Fibroblast of mammary gland (primary cell): ENCODE results near the gene COL27A1.

Experiments used
- DNase-seq: peaks from one replicate; pipeline ENCODE4 v3.0.0-alpha.2; 2010; ENCODE audit warnings: low read depth
- H3K4me3 ChIP-seq: 2 replicates; pipeline ENCODE4 v1.5.1; 2011; ENCODE audit warnings: low read depth, mild to moderate bottlenecking, low read length, moderate library complexity; ENCODE audit not compliant: control insufficient read depth
- TF ChIP-seq, protein P1 (sequence below): conservative IDR thresholded peaks from 2 replicates; pipeline ENCODE4 v1.5.1; 2011; ENCODE audit warnings: low read depth, low read length, inconsistent platforms; ENCODE audit not compliant: control insufficient read depth, insufficient read depth

The COL27A1 gene

DNA sequence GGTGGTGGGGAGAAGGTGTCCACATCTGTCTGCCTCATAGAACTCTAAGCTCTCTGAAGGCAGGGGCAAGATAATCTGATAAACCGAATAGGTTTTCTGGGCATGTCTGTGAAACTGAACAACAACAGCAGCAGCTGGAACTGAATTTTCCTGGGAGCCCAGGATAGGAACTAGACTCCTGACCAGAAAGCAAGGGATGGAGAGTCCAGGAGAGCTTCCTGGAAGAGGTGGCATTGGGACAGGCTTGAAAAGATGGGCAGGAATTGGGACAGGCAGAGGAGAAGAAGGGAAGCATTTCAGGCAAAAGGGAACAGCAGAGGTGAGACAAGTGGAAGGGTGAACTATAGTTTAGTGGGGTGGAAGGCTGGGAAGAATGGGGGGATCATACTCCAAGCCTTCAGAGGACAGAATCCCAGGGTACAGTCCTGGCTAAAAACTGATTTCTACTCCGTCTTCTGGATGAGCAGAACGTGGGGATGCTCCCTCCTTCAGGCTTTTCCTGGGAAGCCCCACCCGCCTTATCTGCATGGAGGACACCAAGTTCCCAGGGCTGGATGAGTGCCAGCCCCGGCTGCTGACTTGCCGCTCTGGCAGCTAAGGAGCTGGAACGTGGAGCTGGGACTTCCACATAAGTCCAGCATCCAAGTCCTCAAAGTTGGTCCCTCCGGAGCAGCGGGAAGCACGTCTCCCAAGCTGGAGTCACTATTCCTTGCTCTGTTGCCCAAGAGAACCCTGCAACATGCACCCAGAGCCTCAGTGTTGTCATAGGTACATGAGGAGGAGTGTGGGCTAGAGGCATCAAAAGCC, 42.4 kb upstream of the COL27A1 start:
- DNase-seq, result peak; percentile 80
- H3K4me3 ChIP-seq, result no peak overlapping the region
- TF ChIP-seq, protein P1, sequence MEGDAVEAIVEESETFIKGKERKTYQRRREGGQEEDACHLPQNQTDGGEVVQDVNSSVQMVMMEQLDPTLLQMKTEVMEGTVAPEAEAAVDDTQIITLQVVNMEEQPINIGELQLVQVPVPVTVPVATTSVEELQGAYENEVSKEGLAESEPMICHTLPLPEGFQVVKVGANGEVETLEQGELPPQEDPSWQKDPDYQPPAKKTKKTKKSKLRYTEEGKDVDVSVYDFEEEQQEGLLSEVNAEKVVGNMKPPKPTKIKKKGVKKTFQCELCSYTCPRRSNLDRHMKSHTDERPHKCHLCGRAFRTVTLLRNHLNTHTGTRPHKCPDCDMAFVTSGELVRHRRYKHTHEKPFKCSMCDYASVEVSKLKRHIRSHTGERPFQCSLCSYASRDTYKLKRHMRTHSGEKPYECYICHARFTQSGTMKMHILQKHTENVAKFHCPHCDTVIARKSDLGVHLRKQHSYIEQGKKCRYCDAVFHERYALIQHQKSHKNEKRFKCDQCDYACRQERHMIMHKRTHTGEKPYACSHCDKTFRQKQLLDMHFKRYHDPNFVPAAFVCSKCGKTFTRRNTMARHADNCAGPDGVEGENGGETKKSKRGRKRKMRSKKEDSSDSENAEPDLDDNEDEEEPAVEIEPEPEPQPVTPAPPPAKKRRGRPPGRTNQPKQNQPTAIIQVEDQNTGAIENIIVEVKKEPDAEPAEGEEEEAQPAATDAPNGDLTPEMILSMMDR, result no peak

DNA sequence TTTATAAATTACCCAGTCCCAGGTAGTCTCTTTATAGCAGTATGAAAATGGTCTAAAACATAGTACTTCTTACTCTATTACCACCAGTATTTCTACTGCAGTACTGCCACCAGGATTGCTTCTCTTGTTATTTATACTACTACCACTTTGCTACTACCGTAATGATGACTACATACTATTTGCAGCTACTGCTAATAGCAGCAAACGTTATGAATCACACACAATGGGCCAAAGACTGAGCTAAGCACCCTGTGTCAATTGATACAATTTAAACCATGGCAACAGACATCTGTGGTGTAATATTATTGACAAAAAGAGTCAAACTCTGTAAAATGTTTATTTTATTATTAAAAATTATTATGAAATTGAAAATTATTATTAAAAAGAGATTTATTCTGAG, 41.0 kb upstream of the COL27A1 start:
- peak; percentile 67 for DNase-seq
- H3K4me3 ChIP-seq, result no peak overlapping the region
- TF ChIP-seq, protein P1, result no peak

GRCh38 chr9:114115654-114116125, 39.6 kb upstream of the COL27A1 start:
- TF ChIP-seq, protein P1, result no peak
- H3K4me3 ChIP-seq, result no peak overlapping the region
- DNase-seq, result no peak

GRCh38 chr9:114116126-114116747, 39.1 kb upstream of the COL27A1 start:
- no peak for DNase-seq
- TF ChIP-seq, protein P1, result no peak
- no peak overlapping the region for H3K4me3 ChIP-seq

DNA sequence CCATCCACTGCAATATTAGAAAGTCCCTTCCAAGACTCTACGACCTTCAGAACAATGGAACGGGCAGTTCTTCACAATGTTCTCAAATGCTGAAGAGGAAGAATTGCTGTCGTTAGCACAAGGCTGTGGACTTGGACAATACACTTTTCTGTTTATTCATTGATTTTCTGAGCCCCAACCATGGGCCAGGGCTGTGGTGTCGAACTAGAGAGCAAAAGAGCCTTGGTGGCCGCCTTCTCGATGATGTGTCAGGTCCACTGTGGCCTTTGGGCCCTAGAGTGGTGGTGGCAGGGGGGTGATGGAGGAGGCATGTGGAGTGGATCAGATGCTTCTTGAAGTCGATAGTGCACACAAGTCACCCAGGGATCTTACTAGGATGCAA, 37.7 kb upstream of the COL27A1 start:
- TF ChIP-seq, protein P1, result no peak
- DNase-seq, result no peak
- H3K4me3 ChIP-seq, result no peak overlapping the region

DNA sequence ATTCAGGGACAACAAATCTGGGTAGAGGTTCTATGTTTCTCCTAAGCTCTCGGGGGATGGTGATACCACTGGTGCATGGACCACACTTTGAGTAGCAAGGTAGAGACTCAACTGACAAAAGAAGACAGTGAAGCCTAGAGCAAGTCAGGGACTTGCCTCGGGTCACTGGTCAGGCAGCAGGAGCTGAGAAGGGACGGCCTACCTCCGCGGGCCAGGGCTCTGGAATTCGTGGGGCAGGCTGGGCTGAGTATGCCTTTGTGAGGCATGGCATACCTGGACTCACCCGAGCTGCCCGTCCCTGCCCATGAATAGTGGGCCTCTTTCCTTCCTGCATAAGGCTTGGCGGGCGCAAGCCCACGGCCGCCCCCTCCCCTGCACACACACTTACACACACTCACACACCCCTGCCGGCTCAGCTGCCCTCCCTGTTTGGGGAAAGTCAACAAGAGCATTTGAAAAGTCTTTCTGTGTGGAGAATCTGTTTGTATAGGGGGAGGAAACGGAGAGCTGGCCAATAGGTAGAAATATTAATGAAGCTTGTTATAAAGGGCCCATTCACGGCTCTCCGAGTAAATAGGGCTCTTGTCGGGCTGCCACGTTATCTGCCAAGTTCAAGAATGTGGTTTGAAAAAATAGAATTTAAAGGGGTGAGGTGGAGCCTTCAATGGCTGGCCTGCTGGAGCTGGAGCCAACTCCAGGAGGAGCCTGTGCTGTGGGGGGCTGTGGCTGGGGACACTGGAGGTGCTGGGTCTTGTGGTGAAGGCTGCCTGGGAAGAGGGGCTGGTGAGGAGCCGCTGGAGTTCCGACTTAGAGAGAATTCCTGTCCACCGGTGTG, 37.1 kb upstream of the COL27A1 start:
- no peak overlapping the region for H3K4me3 ChIP-seq
- no peak for DNase-seq
- TF ChIP-seq, protein P1, result no peak
